Measurements from ENCODE around the gene ITPKB.

Gene ITPKB

GRCh38 chr1:226743259-226743658 is 4.2 kb upstream of the ITPKB start:
- no peak for TF ChIP-seq CTCF (IDR thresholded peaks at IDR 0.05; ENCODE audit: insufficient read depth, missing control alignments)
- FAIRE-seq (no peak), DNase-seq (ENCODE audit: insufficient read length, low spot score) (no peak)

- FAIRE-seq, result no peak
- TF ChIP-seq CTCF (IDR thresholded peaks at IDR 0.05; ENCODE audit: insufficient read depth, missing control alignments), result no peak
- no peak for DNase-seq (ENCODE audit: insufficient read length, low spot score)
These were observed 1.9 kb upstream of the ITPKB start for GRCh38 chr1:226741009-226741408.

GRCh38 chr1:226739696-226740065 is 599 bp upstream of the ITPKB start:
- DNase-seq (ENCODE audit: insufficient read length, low spot score) (no peak), FAIRE-seq (no peak)
- no peak for TF ChIP-seq CTCF (IDR thresholded peaks at IDR 0.05; ENCODE audit: insufficient read depth, missing control alignments)

- TF ChIP-seq CTCF (IDR thresholded peaks at IDR 0.05; ENCODE audit: insufficient read depth, missing control alignments), result no peak
- no peak for DNase-seq (ENCODE audit: insufficient read length, low spot score)
- no peak for FAIRE-seq
These were observed 574 bp downstream of the ITPKB start for GRCh38 chr1:226738421-226738994.

GRCh38 chr1:226737819-226738420 is 1.2 kb downstream of the ITPKB start:
- no peak for FAIRE-seq
- DNase-seq (ENCODE audit: insufficient read length, low spot score), result no peak
- no peak for TF ChIP-seq CTCF (IDR thresholded peaks at IDR 0.05; ENCODE audit: insufficient read depth, missing control alignments)

GRCh38 chr1:226736908-226737818 is 1.9 kb downstream of the ITPKB start:
- TF ChIP-seq CTCF (IDR thresholded peaks at IDR 0.05; ENCODE audit: insufficient read depth, missing control alignments), result no peak
- DNase-seq (ENCODE audit: insufficient read length, low spot score), result no peak
- no peak for FAIRE-seq

All from D721Med (cell line).